NOMO-1 treated with DMSO at 0.1 percent for 48 hours (cell line): Measurements from ENCODE around the gene CSAG3.
"Not testable (repeated sequence)": the region's sequence is repeated elsewhere in the genome, so short reads cannot be mapped to it uniquely, and the experiment has no call there.

Source experiments
- DNase-seq: peaks from one replicate; lab custom pipeline; 2025; ENCODE audit not compliant: unreplicated experiment; lab: John Stamatoyannopoulos, UW

The CSAG3 gene

DNA sequence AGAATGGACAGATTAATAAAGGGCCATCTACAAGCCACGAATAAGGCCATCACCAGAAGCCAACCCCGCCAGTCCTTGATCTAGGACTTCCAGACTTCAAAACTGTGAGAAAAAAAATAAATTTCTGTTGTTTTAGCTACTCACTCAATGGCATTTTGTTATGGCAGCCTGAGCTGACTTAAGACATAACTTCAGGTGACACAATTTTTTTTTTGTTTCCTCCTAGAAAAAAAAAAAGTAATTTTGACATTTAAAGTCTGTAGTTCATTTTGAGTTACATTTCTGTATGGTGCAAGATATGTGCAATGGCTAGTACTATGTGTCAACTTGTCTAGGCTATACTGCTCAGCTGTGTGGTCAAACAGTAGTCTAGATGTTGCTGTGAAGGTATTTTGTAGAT lies at the start of gene CSAG3:
TSS of gene CSAG3 (plus strand) at position 301 of the 400 bp plus-strand sequence.
- DNase-seq = not testable (repeated sequence)

GRCh38 chrX:152713195-152713594 lies 45.8 kb upstream of the CSAG3 start:
- DNase-seq = not testable (repeated sequence)

DNA sequence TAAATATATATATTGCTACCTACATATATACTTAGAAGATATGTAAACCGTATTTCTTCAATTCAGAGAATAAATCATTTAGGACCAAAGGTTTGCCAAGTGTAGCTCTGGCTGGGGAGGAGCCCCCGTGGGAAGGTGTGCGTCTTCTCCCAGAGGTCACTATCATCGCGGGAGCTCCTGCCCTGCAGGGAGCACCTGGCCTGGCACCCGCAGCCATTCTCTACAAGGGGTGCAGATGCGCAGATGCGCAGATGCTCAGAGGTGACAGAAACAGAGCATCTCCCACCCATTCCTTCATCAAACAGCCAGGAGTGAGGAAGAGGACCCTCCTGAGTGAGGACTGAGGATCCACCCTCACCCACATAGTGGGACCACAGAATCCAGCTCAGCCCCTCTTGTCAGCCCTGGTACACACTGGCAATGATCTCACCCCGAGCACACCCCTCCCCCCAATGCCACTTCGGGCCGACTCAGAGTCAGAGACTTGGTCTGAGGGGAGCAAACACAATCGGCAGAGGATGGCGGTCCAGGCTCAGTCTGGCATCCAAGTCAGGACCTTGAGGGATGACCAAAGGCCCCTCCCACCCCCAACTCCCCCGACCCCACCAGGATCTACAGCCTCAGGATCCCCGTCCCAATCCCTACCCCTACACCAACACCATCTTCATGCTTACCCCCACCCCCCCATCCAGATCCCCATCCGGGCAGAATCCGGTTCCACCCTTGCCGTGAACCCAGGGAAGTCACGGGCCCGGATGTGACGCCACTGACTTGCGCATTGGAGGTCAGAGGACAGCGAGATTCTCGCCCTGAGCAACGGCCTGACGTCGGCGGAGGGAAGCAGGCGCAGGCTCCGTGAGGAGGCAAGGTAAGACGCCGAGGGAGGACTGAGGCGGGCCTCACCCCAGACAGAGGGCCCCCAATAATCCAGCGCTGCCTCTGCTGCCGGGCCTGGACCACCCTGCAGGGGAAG lies 44.9 kb upstream of the CSAG3 start, which contains the start of gene MAGEA2B:
TSS of gene MAGEA2B (plus strand) at position 814 of the 973 bp plus-strand sequence. CDS start 2,479 bp downstream, outside the sequence.
- DNase-seq = not testable (repeated sequence)

GRCh38 chrX:152725409-152725808 lies 33.6 kb upstream of the CSAG3 start:
- DNase-seq = no peak

DNA sequence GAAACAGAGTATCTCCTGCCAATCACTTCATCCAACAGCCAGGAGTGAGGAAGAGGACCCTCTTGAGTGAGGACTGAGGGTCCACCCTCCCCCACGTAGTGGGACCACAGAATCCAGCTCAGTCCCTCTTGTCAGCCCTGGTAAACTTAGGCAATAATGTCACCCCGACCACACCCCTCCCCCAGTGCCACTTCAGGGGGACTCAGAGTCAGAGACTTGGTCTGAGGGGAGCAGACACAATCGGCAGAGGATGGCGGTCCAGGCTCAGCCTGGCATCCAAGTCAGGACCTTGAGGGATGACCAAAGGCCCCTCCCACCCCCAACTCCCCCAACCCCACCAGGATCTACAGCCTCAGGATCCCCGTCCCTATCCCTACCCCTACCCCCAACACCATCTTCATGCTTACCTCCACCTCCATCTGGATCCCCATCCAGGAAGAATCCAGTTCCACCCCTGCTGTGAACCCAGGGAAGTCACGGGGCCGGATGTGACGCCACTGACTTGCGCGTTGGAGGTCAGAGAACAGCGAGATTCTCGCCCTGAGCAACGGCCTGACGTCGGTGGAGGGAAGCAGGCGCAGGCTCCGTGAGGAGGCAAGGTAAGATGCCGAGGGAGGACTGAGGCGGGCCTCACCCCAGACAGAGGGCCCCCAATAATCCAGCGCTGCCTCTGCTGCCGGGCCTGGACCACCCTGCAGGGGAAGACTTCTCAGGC lies 25.6 kb upstream of the CSAG3 start, which contains the start of the genes CSAG1 and MAGEA12:
TSS of gene CSAG1 (minus strand) at position 461 of the 715 bp plus-strand sequence. CDS start 1,261 bp downstream, outside the sequence.
TSS of gene MAGEA12 (plus strand) at position 497 of the 715 bp plus-strand sequence. CDS start 2,405 bp downstream, outside the sequence.
- no peak for DNase-seq

DNA sequence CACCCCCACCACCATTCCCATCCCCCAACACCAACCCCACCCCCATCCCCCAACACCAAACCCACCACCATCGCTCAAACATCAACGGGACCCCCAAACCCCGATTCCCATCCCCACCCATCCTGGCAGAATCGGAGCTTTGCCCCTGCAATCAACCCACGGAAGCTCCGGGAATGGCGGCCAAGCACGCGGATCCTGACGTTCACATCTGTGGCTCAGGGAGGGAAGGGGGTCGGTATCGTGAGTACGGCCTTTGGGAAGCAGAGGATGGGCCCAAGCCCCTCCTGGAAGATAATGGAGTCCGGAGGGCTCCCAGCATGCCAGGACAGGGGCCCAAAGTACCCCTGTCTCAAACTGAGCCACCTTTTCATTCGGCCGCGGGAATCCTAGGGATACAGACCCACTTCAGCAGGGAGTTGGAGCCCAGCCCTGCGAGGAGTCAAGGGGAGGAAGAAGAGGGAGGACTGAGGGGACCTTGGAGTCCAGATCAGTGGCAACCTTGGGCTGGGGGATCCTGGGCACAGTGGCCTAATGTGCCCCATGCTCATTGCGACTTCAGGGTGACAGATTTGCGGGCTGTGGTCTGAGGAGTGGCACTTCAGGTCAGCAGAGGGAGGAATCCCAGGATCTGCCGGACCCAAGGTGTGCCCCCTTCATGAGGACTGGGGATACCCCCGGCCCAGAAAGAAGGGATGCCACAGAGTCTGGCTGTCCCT lies 24.7 kb upstream of the CSAG3 start:
- DNase-seq = not testable (repeated sequence)

GRCh38 chrX:152735101-152735500 lies 23.9 kb upstream of the CSAG3 start:
- no peak for DNase-seq

DNA sequence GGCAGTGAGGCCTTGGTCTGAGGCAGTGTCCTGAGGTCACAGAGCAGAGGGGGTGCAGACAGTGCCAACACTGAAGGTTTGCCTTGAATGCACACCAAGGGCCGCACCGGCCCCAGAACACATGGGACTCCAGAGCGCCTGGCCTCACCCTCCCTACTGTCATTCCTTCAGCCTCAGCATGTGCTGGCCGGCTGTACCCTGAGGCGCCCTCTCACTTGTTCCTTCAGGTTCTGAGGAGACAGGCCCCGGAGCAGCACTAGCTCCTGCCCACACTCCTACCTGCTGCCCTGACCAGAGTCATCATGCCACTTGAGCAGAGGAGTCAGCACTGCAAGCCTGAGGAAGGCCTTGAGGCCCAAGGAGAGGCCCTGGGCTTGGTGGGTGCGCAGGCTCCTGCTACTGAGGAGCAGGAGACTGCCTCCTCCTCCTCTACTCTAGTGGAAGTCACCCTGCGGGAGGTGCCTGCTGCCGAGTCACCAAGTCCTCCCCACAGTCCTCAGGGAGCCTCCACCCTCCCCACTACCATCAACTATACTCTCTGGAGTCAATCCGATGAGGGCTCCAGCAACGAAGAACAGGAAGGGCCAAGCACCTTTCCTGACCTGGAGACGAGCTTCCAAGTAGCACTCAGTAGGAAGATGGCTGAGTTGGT lies 23.0 kb upstream of the CSAG3 start:
- no peak for DNase-seq

GRCh38 chrX:152736528-152736927 lies 22.5 kb upstream of the CSAG3 start:
- DNase-seq = not testable (repeated sequence)

GRCh38 chrX:152738560-152738959 lies 20.5 kb upstream of the CSAG3 start:
- no peak for DNase-seq

DNA sequence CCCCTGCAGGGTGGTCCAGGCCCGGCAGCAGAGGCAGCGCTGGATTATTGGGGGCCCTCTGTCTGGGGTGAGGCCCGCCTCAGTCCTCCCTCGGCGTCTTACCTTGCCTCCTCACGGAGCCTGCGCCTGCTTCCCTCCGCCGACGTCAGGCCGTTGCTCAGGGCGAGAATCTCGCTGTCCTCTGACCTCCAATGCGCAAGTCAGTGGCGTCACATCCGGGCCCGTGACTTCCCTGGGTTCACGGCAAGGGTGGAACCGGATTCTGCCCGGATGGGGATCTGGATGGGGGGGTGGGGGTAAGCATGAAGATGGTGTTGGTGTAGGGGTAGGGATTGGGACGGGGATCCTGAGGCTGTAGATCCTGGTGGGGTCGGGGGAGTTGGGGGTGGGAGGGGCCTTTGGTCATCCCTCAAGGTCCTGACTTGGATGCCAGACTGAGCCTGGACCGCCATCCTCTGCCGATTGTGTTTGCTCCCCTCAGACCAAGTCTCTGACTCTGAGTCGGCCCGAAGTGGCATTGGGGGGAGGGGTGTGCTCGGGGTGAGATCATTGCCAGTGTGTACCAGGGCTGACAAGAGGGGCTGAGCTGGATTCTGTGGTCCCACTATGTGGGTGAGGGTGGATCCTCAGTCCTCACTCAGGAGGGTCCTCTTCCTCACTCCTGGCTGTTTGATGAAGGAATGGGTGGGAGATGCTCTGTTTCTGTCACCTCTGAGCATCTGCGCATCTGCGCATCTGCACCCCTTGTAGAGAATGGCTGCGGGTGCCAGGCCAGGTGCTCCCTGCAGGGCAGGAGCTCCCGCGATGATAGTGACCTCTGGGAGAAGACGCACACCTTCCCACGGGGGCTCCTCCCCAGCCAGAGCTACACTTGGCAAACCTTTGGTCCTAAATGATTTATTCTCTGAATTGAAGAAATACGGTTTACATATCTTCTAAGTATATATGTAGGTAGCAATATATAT lies 5.0 kb upstream of the CSAG3 start, which contains the start of gene MAGEA2:
TSS of gene MAGEA2 (minus strand) at position 157 of the 965 bp plus-strand sequence. CDS start 2,479 bp downstream, outside the sequence.
- not testable (repeated sequence) for DNase-seq

DNA sequence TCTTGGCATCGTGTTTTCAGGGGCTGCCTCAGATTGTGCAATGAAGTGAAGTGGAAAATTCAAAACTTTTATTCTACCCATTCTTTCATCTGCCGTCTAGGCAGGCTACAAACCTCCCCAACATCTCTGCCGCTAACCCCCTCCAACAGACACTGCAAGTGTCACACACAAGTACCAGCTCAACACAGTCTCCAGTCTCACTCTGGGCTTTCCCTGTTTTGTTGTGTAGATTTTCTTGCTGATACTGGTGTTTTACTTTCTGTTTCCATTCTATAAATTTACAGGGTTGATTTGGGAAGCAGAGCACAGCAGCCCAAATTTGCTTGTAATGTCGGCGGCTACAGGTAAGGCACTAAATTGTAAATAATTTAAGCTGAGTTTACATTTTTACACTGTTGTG lies 4.1 kb upstream of the CSAG3 start:
- not testable (repeated sequence) for DNase-seq

DNA sequence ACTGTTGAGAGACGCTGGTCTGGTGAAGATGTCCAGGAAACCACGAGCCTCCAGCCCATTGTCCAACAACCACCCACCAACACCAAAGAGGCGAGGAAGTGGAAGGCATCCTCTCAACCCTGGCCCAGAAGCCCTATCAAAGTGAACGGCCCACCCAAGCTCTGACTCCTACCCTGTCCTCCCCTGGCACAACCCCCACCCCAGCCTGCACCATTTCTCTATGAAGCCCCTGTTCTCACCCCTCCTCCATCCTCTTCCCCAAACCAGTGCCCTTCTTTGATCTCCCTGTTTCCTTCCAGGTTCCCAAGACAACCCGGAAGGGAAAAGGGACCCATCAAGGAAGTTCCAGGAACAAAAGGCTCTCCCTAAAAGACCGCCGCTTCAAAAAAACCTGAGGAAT lies 526 bp downstream of the CSAG3 start:
- not testable (repeated sequence) for DNase-seq

DNA sequence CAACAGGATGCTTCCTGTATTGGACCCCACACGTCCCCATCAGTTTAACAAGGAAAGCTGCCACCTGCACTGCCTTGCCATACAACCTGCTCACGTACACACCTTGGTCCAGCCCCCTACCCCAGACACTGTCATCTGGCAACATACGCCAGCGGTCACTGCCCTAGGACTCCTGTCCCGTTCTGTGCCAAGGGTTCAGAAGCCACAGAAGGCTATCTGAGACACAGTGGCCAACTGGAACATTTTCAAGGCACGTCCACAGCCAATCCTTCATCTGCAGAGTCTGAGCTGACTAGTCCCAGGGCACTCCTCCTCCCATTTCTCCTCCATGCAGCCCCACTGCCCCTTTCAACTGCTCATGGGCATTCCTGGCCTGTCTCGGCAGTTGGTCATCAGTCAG lies 2.6 kb downstream of the CSAG3 start:
- not testable (repeated sequence) for DNase-seq

- DNase-seq = not testable (repeated sequence)
Observed at GRCh38 chrX:152766562-152766961, 7.5 kb downstream of the CSAG3 start.

- DNase-seq = not testable (repeated sequence)
Observed at GRCh38 chrX:152769549-152770289, 10.7 kb downstream of the CSAG3 start, which contains the start of gene MAGEA6. TSS of gene MAGEA6 (minus strand) at chrX:152769689. CDS start at chrX:152767650, 2,039 bp downstream.

- DNase-seq = not testable (repeated sequence)
Observed at GRCh38 chrX:152787062-152787461, 28.0 kb downstream of the CSAG3 start.

GRCh38 chrX:152798945-152799344 lies 39.9 kb downstream of the CSAG3 start:
- DNase-seq = no peak
